ENCODE data around the gene RNF14.
A peak's percentile ranks its signal among the peaks of the same experiment; 100 is the strongest.

RNF14 gene

DNA sequence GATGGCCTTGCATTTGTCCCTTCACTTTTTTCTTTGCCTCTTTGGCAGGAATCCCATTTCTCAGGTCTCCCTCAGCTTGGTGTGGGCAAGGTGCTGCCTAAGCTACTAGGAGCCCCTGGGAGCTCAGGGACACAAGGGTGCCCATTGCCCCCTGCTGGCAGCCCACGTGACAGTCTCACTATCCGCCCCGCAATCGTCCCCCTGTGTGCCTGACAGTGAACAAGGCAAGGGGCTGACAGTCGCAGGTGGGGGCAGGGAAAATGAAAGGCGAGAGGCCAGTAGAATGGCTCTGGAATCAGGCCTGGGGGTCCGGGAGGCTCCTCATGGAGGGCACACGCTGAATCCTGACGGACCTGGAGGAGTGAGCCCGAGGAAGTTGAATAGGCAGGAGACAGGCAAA, 8.9 kb upstream of the RNF14 start:
- H3K36me3 ChIP-seq (ENCODE audit: low read depth): no peaks in the 10 kb centered on the region
- ATAC-seq (ENCODE audit: low read depth) (peak; percentile 23; the same call in 1 of the 3 replicates), DNase-seq (ENCODE audit: low spot score) (no peak)
- no peaks in the 10 kb centered on the region for H3K4me1 ChIP-seq (ENCODE audit: insufficient read depth, poor library complexity, severe bottlenecking)
- TF ChIP-seq, protein P1, sequence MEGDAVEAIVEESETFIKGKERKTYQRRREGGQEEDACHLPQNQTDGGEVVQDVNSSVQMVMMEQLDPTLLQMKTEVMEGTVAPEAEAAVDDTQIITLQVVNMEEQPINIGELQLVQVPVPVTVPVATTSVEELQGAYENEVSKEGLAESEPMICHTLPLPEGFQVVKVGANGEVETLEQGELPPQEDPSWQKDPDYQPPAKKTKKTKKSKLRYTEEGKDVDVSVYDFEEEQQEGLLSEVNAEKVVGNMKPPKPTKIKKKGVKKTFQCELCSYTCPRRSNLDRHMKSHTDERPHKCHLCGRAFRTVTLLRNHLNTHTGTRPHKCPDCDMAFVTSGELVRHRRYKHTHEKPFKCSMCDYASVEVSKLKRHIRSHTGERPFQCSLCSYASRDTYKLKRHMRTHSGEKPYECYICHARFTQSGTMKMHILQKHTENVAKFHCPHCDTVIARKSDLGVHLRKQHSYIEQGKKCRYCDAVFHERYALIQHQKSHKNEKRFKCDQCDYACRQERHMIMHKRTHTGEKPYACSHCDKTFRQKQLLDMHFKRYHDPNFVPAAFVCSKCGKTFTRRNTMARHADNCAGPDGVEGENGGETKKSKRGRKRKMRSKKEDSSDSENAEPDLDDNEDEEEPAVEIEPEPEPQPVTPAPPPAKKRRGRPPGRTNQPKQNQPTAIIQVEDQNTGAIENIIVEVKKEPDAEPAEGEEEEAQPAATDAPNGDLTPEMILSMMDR (IDR thresholded peaks at IDR 0.05; ENCODE audit: poor library complexity, severe bottlenecking): no peak
- H3K27me3 ChIP-seq (ENCODE audit: insufficient read depth, poor library complexity, severe bottlenecking): no peaks in the 10 kb centered on the region
- no peak overlapping the region for H3K27ac ChIP-seq (ENCODE audit: poor library complexity, severe bottlenecking)
- no peak overlapping the region for H3K4me3 ChIP-seq (ENCODE audit: severe bottlenecking)
- no peaks in the 10 kb centered on the region for H3K9me3 ChIP-seq (ENCODE audit: severe bottlenecking)

DNA sequence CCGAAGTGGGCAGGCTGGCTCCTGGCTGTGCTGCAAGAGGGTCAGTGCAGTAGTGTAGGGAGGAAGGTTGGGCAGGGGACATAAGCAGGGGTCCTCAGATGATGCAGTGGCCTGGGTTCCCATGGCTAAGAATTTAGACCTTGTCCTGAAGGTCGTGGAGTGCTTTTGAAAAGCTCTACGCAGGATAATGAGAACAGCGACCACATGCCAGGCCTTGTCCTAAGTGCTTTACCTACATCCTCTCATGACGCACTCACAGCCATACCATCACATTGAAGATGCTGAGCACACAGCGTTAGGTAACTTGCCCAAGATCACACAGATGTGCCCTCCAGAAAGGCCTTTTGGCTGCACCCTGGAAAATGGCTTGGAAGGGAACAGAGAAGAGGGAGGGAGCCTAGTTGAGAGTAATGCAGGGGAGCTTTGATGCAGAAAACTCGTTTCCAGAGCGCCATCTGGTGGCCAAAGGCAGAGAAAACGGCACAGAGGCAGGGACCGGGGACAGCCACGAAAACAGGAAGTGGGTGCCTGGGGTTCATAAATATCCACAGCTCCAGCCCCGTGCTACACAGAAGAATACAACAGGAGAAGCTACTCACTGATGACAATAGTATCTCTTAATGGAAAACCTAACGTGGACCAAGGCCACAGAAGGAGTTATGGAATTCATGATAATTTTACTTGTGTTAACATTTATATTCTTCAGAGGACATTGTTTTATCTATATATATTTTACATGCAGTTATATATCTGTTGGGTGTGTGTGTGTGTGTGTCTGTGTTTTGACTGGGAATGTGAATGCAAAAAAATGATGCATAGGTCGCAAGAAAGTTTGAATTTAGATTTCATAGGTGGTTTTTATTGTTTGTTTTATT, 8.2 kb upstream of the RNF14 start:
- DNase-seq (ENCODE audit: low spot score) (no peak), ATAC-seq (ENCODE audit: low read depth) (peak; percentile 90)
- H3K4me3 ChIP-seq (ENCODE audit: severe bottlenecking): no peak overlapping the region
- no peaks in the 10 kb centered on the region for H3K36me3 ChIP-seq (ENCODE audit: low read depth)
- H3K27ac ChIP-seq (ENCODE audit: poor library complexity, severe bottlenecking): no peak overlapping the region
- TF ChIP-seq, protein P1 (IDR thresholded peaks at IDR 0.05; ENCODE audit: poor library complexity, severe bottlenecking): peak; percentile 96
- H3K9me3 ChIP-seq (ENCODE audit: severe bottlenecking): no peaks in the 10 kb centered on the region
- no peaks in the 10 kb centered on the region for H3K27me3 ChIP-seq (ENCODE audit: insufficient read depth, poor library complexity, severe bottlenecking)
- H3K4me1 ChIP-seq (ENCODE audit: insufficient read depth, poor library complexity, severe bottlenecking): no peaks in the 10 kb centered on the region

DNA sequence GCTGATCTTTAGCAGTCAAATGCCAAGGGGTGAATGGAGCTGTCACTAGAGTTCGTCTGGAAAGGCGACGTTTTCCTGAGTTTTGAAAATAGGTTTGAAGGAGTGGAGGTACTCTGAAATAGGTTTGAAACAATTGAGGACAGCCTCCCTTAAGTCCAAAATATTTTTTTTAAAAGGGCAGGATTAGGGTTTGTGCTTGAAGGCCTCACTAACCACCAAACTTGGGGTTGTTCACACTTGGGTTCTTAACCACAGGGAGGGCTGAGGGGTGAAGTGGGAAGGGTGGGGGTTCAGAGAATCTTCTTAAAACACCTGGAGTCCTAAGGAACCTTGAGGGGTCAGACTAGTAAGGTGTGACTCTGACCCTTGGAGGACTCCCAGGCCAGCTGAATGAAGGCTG, 7.4 kb upstream of the RNF14 start:
- TF ChIP-seq, protein P1 (IDR thresholded peaks at IDR 0.05; ENCODE audit: poor library complexity, severe bottlenecking): no peak
- ATAC-seq (ENCODE audit: low read depth) (no peak), DNase-seq (ENCODE audit: low spot score) (no peak)
- Histone ChIP-seq H3K4me1 (ENCODE audit: insufficient read depth, poor library complexity, severe bottlenecking) (no peaks in the 10 kb centered on the region), H3K4me3 (ENCODE audit: severe bottlenecking) (no peak overlapping the region), H3K27ac (ENCODE audit: poor library complexity, severe bottlenecking) (no peak overlapping the region), H3K9me3 (ENCODE audit: severe bottlenecking) (no peaks in the 10 kb centered on the region), H3K27me3 (ENCODE audit: insufficient read depth, poor library complexity, severe bottlenecking) (no peaks in the 10 kb centered on the region), H3K36me3 (ENCODE audit: low read depth) (no peaks in the 10 kb centered on the region)

DNA sequence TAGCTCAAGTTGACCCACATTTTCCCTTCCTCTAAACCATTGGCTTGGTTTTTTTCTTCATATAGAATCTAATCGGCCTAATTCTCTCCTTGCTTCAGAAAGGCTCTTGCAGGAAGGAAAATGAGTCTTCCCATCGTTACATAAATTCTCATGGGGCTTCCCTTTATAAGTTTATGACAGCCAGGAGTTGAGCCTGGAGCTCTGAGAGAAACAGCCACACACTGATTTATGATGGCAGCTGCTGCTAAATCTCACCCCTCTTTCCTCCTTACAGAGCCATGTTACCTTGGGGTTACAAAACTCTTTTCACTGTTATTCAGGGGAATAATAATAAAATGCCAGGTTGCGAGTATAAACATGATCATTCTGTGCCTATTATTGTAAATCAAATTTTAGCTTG, 5.2 kb upstream of the RNF14 start:
- ATAC-seq (ENCODE audit: low read depth) (no peak), DNase-seq (ENCODE audit: low spot score) (no peak)
- Histone ChIP-seq H3K4me3 (ENCODE audit: severe bottlenecking) (no peak overlapping the region), H3K27ac (ENCODE audit: poor library complexity, severe bottlenecking) (no peak overlapping the region), H3K4me1 (ENCODE audit: insufficient read depth, poor library complexity, severe bottlenecking) (no peaks in the 10 kb centered on the region), H3K27me3 (ENCODE audit: insufficient read depth, poor library complexity, severe bottlenecking) (no peaks in the 10 kb centered on the region), H3K9me3 (ENCODE audit: severe bottlenecking) (no peaks in the 10 kb centered on the region), H3K36me3 (ENCODE audit: low read depth) (no peaks in the 10 kb centered on the region)
- TF ChIP-seq, protein P1 (IDR thresholded peaks at IDR 0.05; ENCODE audit: poor library complexity, severe bottlenecking): no peak

DNA sequence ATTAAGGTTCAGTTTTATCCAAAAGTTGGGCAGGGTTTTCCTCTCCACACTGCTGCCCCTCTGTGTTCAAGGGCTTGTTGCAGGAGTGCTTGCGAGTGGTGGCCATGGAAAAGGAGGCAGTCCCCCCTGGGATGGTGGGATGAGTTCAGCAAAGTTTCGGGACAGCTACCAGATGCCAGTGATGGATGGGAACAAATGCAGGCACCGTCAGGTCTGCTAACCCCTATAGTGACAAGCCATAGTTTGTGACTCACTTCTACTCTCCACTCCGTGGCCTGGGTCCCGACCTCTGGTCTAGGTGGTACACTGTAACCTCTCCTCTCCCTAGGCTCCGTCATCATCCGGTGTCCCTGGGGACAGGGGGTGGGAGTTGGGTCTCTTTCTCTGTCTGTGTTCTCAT, 3.8 kb upstream of the RNF14 start:
- Histone ChIP-seq H3K36me3 (ENCODE audit: low read depth) (no peaks in the 10 kb centered on the region), H3K9me3 (ENCODE audit: severe bottlenecking) (no peaks in the 10 kb centered on the region), H3K27me3 (ENCODE audit: insufficient read depth, poor library complexity, severe bottlenecking) (no peaks in the 10 kb centered on the region), H3K27ac (ENCODE audit: poor library complexity, severe bottlenecking) (no peak overlapping the region), H3K4me1 (ENCODE audit: insufficient read depth, poor library complexity, severe bottlenecking) (peaks cover 4% of the 10 kb centered on the region), H3K4me3 (ENCODE audit: severe bottlenecking) (no peak overlapping the region)
- ATAC-seq (ENCODE audit: low read depth): no peak
- DNase-seq (ENCODE audit: low spot score): no peak
- TF ChIP-seq, protein P1 (IDR thresholded peaks at IDR 0.05; ENCODE audit: poor library complexity, severe bottlenecking): no peak

All from RWPE2 (cell line).